ENCODE measurements around the gene SFXN5. TPM values are rescaled to one million over a fixed set of nuclear protein-coding genes. Genes with fewer than 3 reads are reported as not detected.

Gene SFXN5
- total and polyA plus RNA-seq, 2 donors (not counting 3 experiments of a cell fraction or from before 2014, with no cell fraction given): 18.7 to 28.6 TPM

- Histone ChIP-seq H3K79me2 (ENCODE audit: control insufficient read depth, insufficient read depth, low read length) (peaks cover 52% of the 10 kb centered on the region), H3K9me3 (replicated peaks; ENCODE audit: control insufficient read depth, insufficient read depth, low read length) (no peaks in the 10 kb centered on the region), H3K4me3 (replicated peaks in 1 of 3; ENCODE audit: insufficient read depth in 1 of 3, low read depth in 1 of 3, low read length in 3 of 3) (peak overlapping the region; percentile 37 to 74 (median 73)), H3K4me1 (ENCODE audit: control insufficient read depth, extremely low read depth, insufficient read depth, low read length) (peaks cover 25% of the 10 kb centered on the region), H2AFZ (ENCODE audit: low read depth, low read length) (peak overlapping the region; percentile 33), H3K9ac (replicated peaks; ENCODE audit: extremely low read depth, insufficient read depth, low read length) (peak overlapping the region; percentile 71), H3K27me3 (ENCODE audit: control insufficient read depth in 2 of 2, insufficient read depth in 2 of 2, low read length in 2 of 2) (no peaks in the 10 kb centered on the region), H3K9me1 (replicated peaks; ENCODE audit: control insufficient read depth, extremely low read depth, insufficient read depth, low read length) (no peaks in the 10 kb centered on the region), H3K36me3 (ENCODE audit: control insufficient read depth in 2 of 2, extremely low read depth in 1 of 2, insufficient read depth in 2 of 2, low read length in 2 of 2) (no peaks in the 10 kb centered on the region), H4K20me1 (replicated peaks; ENCODE audit: control insufficient read depth, extremely low read depth, insufficient read depth, low read length) (no peaks in the 10 kb centered on the region), H3K27ac (ENCODE audit: insufficient read depth, low read depth, low read length) (peak overlapping the region; percentile 60), H3K4me2 (ENCODE audit: insufficient read depth, low read length) (peak overlapping the region; percentile 79)
- peak; percentile 97 for FAIRE-seq
- intact Hi-C loops (cut with micrococcal nuclease) (loop anchor here (1.0 to 2.0 kb wide), 3 partner anchors 23 to 45 kb away; no protein-coding TSS in a partner anchor), dilution Hi-C loops (cut with MboI; ENCODE audit: extremely low pct_ligation_motif_present, low sequenced_read_pairs) (no loop called here)
- POLR2A ChIA-PET: interaction anchor here (0.7 kb wide), 1 partner anchor 298 kb away, joined by 3 read pairs; no protein-coding TSS in a partner anchor
- CTCF ChIA-PET: interaction anchor here (0.9 to 6.6 kb wide), 11 partner anchors 9 to 218 kb away, joined by 3 to 69 read pairs (median 6); no protein-coding TSS in a partner anchor
- DNase-seq (ENCODE audit: low read depth, low spot score): peak; percentile 77
- TSS peak; percentile 25 for BruUV-seq (replicated peaks)
- TF ChIP-seq MYC (IDR thresholded peaks at IDR 0.05; ENCODE audit: low read depth, low read length) (no peak), POLR2A (IDR thresholded peaks at IDR 0.05; ENCODE audit: low read depth, low read length) (peak; percentile 84), JUN (IDR thresholded peaks at IDR 0.05; ENCODE audit: borderline replicate concordance, insufficient read depth, insufficient read length, low read depth) (no peak), EZH2 (IDR thresholded peaks at IDR 0.05; ENCODE audit: borderline replicate concordance, low read depth, low read length, severe bottlenecking) (no peak), POLR2AphosphoS5 (IDR thresholded peaks at IDR 0.05; ENCODE audit: insufficient read depth, low read depth, low read length) (no peak), FOS (IDR thresholded peaks at IDR 0.05; ENCODE audit: borderline replicate concordance, insufficient read depth, low read length) (peak; percentile 71), GATA2 (IDR thresholded peaks at IDR 0.05; ENCODE audit: insufficient read depth, insufficient read length, low read depth, low read length) (peak; percentile 34)
- TF ChIP-seq, protein P1, sequence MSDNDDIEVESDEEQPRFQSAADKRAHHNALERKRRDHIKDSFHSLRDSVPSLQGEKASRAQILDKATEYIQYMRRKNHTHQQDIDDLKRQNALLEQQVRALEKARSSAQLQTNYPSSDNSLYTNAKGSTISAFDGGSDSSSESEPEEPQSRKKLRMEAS (IDR thresholded peaks at IDR 0.05; ENCODE audit: insufficient read depth, insufficient read length): no peak
- TF ChIP-seq, protein P2, sequence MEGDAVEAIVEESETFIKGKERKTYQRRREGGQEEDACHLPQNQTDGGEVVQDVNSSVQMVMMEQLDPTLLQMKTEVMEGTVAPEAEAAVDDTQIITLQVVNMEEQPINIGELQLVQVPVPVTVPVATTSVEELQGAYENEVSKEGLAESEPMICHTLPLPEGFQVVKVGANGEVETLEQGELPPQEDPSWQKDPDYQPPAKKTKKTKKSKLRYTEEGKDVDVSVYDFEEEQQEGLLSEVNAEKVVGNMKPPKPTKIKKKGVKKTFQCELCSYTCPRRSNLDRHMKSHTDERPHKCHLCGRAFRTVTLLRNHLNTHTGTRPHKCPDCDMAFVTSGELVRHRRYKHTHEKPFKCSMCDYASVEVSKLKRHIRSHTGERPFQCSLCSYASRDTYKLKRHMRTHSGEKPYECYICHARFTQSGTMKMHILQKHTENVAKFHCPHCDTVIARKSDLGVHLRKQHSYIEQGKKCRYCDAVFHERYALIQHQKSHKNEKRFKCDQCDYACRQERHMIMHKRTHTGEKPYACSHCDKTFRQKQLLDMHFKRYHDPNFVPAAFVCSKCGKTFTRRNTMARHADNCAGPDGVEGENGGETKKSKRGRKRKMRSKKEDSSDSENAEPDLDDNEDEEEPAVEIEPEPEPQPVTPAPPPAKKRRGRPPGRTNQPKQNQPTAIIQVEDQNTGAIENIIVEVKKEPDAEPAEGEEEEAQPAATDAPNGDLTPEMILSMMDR (IDR thresholded peaks at IDR 0.05; ENCODE audit: extremely low read depth in 1 of 2, insufficient read depth in 1 of 2, low read depth in 1 of 2, low read length in 2 of 2): no peak
Observed at GRCh38 chr2:73111073-73112025, 39.8 kb upstream of the SFXN5 start.
